K562 (cell line): Measurements from ENCODE around the gene SPRR1A. TPM values are rescaled to one million over a fixed set of nuclear protein-coding genes. Genes with fewer than 3 reads are reported as not detected.
"Not testable (repeated sequence)": the region's sequence is repeated elsewhere in the genome, so short reads cannot be mapped to it uniquely, and the experiment has no call there.

Experiments
- ATAC-seq: fragments of 200-7000 bp; cut with Tn5 transposase; 3 replicates; pipeline ENCODE4 v1.9.1; 2020; ENCODE audit warnings: moderate library complexity
- BruUV-seq: library from RNA; stranded (reverse); fragments of 400-500 nt; replicated peaks from 2 replicates; lab custom pipeline; 2021; lab: Mats Ljungman, UMichigan
- CTCF ChIA-PET: fragments of 300-600 bp; formaldehyde crosslinking; extraction: SDS; loops from one replicate; lab custom pipeline; 2021; ENCODE audit warnings: low intra/inter-chr PET ratio; lab: Yijun Ruan, JAX
- POLR2A ChIA-PET: fragments of 300-600, 350-650 bp; sonication (Branson Sonifier 250); formaldehyde crosslinking; extraction: SDS; loops from one replicate; lab custom pipeline; 2021; ENCODE audit warnings: antibody characterized with exemption, inconsistent platforms; lab: Yijun Ruan, JAX
- DNase-seq, 4 experiments: peaks; one replicate each; pipeline versions ENCODE4 v3.0.0 to v3.0.0-alpha.2; 2011 to 2018; ENCODE audit warnings: low spot score in 3 of 4, mixed read lengths in 3 of 4; ENCODE audit errors: extremely low read depth in 1 of 4
- FAIRE-seq: peaks from 2 replicates; lab custom pipeline; 2011; peaks lifted over from hg19 to GRCh38; lab: Jason Lieb, UNC
- H2AFZ ChIP-seq: 2 replicates; pipeline ENCODE4 v1.6.0; 2011; ENCODE audit warnings: low read depth, low read length, control low read depth, inconsistent platforms
- H3K27ac ChIP-seq: fragments of 200-600 bp; 3 replicates; pipeline ENCODE4 v1.8.0; 2011; ENCODE audit warnings: low read depth, mild to moderate bottlenecking, control low read depth, inconsistent platforms, low read length, moderate library complexity, mixed read lengths; ENCODE audit errors: extremely low read depth
- H3K27me3 ChIP-seq, 2 experiments: fragments of 300-600 bp in 1 of 2; 2 replicates in 1 of 2; 3 replicates in 1 of 2; pipeline versions ENCODE4 v1.6.0 to v1.8.0; 2011; ENCODE audit warnings: inconsistent platforms in 2 of 2, low read length in 2 of 2, mild to moderate bottlenecking in 1 of 2, mixed read lengths in 1 of 2, moderate library complexity in 1 of 2; ENCODE audit not compliant: control insufficient read depth in 2 of 2, insufficient read depth in 2 of 2
- H3K36me3 ChIP-seq: fragments of 300-600 bp; 3 replicates; pipeline ENCODE4 v1.8.0; 2011; ENCODE audit warnings: mild to moderate bottlenecking, low read length, inconsistent platforms; ENCODE audit not compliant: control insufficient read depth, insufficient read depth
- H3K4me1 ChIP-seq, 2 experiments: fragments of 200-600 bp in 1 of 2; replicated peaks in 1 of 2; 2 replicates in 1 of 2; 3 replicates in 1 of 2; pipeline versions ENCODE4 v1.5.1 to v1.8.0; 2011; ENCODE audit warnings: inconsistent platforms in 2 of 2, low read length in 2 of 2, mild to moderate bottlenecking in 1 of 2, mixed read lengths in 1 of 2, moderate library complexity in 1 of 2; ENCODE audit not compliant: control insufficient read depth in 2 of 2, insufficient read depth in 2 of 2
- H3K4me2 ChIP-seq: 2 replicates; pipeline ENCODE4 v1.6.1; 2011; ENCODE audit warnings: low read length, control low read depth, inconsistent platforms, mixed read lengths; ENCODE audit not compliant: insufficient read depth
- H3K4me3 ChIP-seq: fragments of 200-600 bp; sonication (generic), shearing (Covaris generic); 2 replicates; pipeline ENCODE4 v1.5.1; 2016; ENCODE audit warnings: control low read depth, inconsistent platforms
- H3K79me2 ChIP-seq: fragments of 200-600 bp; 3 replicates; pipeline ENCODE4 v1.8.0; 2011; ENCODE audit warnings: low read length, inconsistent platforms; ENCODE audit not compliant: control insufficient read depth, insufficient read depth
- H3K9ac ChIP-seq, 2 experiments: 2 replicates each; pipeline versions ENCODE4 v1.6.0 to v1.6.1; 2011; ENCODE audit warnings: low read depth in 2 of 2, low read length in 2 of 2, control low read depth in 1 of 2, inconsistent platforms in 1 of 2, mild to moderate bottlenecking in 1 of 2, mixed read lengths in 1 of 2; ENCODE audit not compliant: insufficient read depth in 1 of 2
- H3K9me1 ChIP-seq: one replicate; pipeline ENCODE4 v1.6.0; 2011; ENCODE audit warnings: inconsistent platforms, mild to moderate bottlenecking, low read length, moderate library complexity; ENCODE audit not compliant: control insufficient read depth, insufficient read depth
- H3K9me3 ChIP-seq: replicated peaks from 2 replicates; pipeline ENCODE4 v1.5.1; 2011; ENCODE audit warnings: low read depth, low read length, inconsistent platforms; ENCODE audit not compliant: control insufficient read depth, insufficient read depth
- H4K20me1 ChIP-seq: replicated peaks from 2 replicates; pipeline ENCODE4 v1.6.1; 2011; ENCODE audit warnings: low read length, inconsistent platforms, mixed read lengths; ENCODE audit not compliant: control insufficient read depth, insufficient read depth
- ASH1L ChIP-seq: fragments of 450-650 bp; IDR thresholded peaks from 2 replicates; pipeline ENCODE4 v1.6.1; 2018; ENCODE audit warnings: borderline replicate concordance, mild to moderate bottlenecking, low read depth; ENCODE audit not compliant: partially characterized antibody
- C11orf30 ChIP-seq: fragments of 450-650 bp; IDR thresholded peaks from 2 replicates; pipeline ENCODE4 v1.6.1; 2016; ENCODE audit warnings: low read depth, mild to moderate bottlenecking
- CHD2 ChIP-seq: IDR thresholded peaks from 2 replicates; pipeline ENCODE4 v1.6.1; 2011; ENCODE audit warnings: low read depth, low read length
- JUN ChIP-seq, 2 experiments: sonication (generic) in 1 of 2; formaldehyde crosslinking in 1 of 2; IDR thresholded peaks; 2 replicates each; pipeline versions ENCODE4 v1.6.1 to v1.8.0; 2012 to 2022; ENCODE audit warnings: borderline replicate concordance in 2 of 2, mild to moderate bottlenecking in 2 of 2, improper control_type of control experiment in 1 of 2, low read depth in 1 of 2, low read length in 1 of 2, missing genetic modification reagents in 1 of 2
- JUND ChIP-seq, 2 experiments: IDR thresholded peaks; 2 replicates in 1 of 2; 3 replicates in 1 of 2; pipeline ENCODE4 v1.6.1; 2011; ENCODE audit warnings: borderline replicate concordance in 2 of 2, low read depth in 2 of 2, low read length in 2 of 2, improper control_type of control experiment in 1 of 2, missing biosample characterization in 1 of 2, missing genetic modification characterization in 1 of 2, missing genetic modification reagents in 1 of 2
- LARP7 ChIP-seq: fragments of 450-650 bp; IDR thresholded peaks from 2 replicates; pipeline ENCODE4 v1.6.1; 2016
- MAFF ChIP-seq: IDR thresholded peaks from 2 replicates; pipeline ENCODE4 v1.6.1; 2012; ENCODE audit warnings: low read length, improper control_type of control experiment
- MAFG ChIP-seq: fragments of 450-650 bp; conservative IDR thresholded peaks from 2 replicates; pipeline ENCODE4 v1.6.1; 2016; ENCODE audit warnings: missing genetic modification characterization, missing compliant biosample characterization
- NFIX ChIP-seq: fragments of 250-450 bp; sonication (Bioruptor Pico); IDR thresholded peaks from 2 replicates; pipeline ENCODE4 v1.4.0; 2020; ENCODE audit warnings: low read depth, mild to moderate bottlenecking, moderate library complexity
- NFYB ChIP-seq: IDR thresholded peaks from 2 replicates; pipeline ENCODE4 v1.6.1; 2011; ENCODE audit warnings: mild to moderate bottlenecking, moderate library complexity; ENCODE audit not compliant: insufficient read length; ENCODE audit errors: extremely low read depth
- RBM25 ChIP-seq: fragments of 200-400 bp; formaldehyde crosslinking; IDR thresholded peaks from 2 replicates; pipeline ENCODE4 v1.6.1; 2018; ENCODE audit warnings: low read length, low read depth, moderate library complexity; ENCODE audit not compliant: severe bottlenecking
- ZBTB34 ChIP-seq: fragments of 250-450 bp; sonication (Bioruptor Pico); IDR thresholded peaks from 2 replicates; pipeline ENCODE4 v1.8.0; 2021; ENCODE audit warnings: mild to moderate bottlenecking, moderate library complexity
- ZBTB8A ChIP-seq: fragments of 450-650 bp; IDR thresholded peaks from 2 replicates; pipeline ENCODE4 v1.6.1; 2018; ENCODE audit warnings: mild to moderate bottlenecking, moderate library complexity; ENCODE audit not compliant: partially characterized antibody
- ZNF197 ChIP-seq: fragments of 200-800 bp; sonication (Bioruptor generic); IDR thresholded peaks from 2 replicates; pipeline ENCODE4 v1.6.1; 2016; ENCODE audit warnings: low read depth, missing genetic modification characterization, missing compliant biosample characterization
- ZNF316 ChIP-seq: fragments of 450-650 bp; IDR thresholded peaks from 2 replicates; pipeline ENCODE4 v1.6.1; 2016
- WGBS: fragments of 100-300 bp; shearing (Covaris generic); methylation state at CpG from one replicate; pipeline ENCODE4 v1.1.6; 2016; ENCODE audit warnings: low coverage, mixed read lengths; ENCODE audit not compliant: insufficient coverage; ENCODE audit errors: missing lambda C conversion rate; 5-methylcytosine and 5-hydroxymethylcytosine counted together
- in situ Hi-C: fragments of 300-500 bp; cut with MboI; formaldehyde crosslinking; loops from 4 replicates; pipeline ENCODE4 v1.15.0; 2018; ENCODE audit warnings: inconsistent platforms, mixed read lengths
- intact Hi-C: fragments of 100-400 bp; cut with micrococcal nuclease; formaldehyde crosslinking; loops from 2 replicates; pipeline ENCODE4 v1.14.2; 2022
- polyA plus RNA-seq, 8 experiments: library from polyadenylated mRNA; depleted of rRNA in 4 of 8; stranded (reverse) in 5 of 8; unstranded in 3 of 8; fragments of >200 nt; fragmentation: Nextera tagmentation in 2 of 8; fragmentation: Illumina TruSeq in 1 of 8; extraction: Ambion mirVana in 2 of 8; extraction: Trizol in 1 of 8; gene quantifications; 2 replicates each; pipeline versions ENCODE4 v1.2.1 to v1.2.3, GENCODE V29; 2011 to 2014; ENCODE audit warnings: inconsistent platforms in 1 of 8, missing spikeins in 1 of 8
- total RNA-seq, 7 experiments: library from RNA; depleted of rRNA in 6 of 7; stranded (reverse); fragments of >200 nt in 6 of 7; fragmentation: Illumina TruSeq in 2 of 7; extraction: Trizol in 2 of 7; gene quantifications; 2 replicates each; pipeline versions ENCODE4 v1.2.1 to v1.2.3, GENCODE V29; 2011 to 2021; ENCODE audit warnings: low replicate concordance in 1 of 7

Gene SPRR1A
- total and polyA plus RNA-seq, 9 of the 15 experiments (the other 6 are each of a cell fraction or from before 2014, with no cell fraction given): not detected

GRCh38 chr1:153001382-153001781, 17.5 kb downstream of the SPRR1A start, which contains the start of gene SPRR3 (continued):
- TF ChIP-seq ZBTB34 (CRISPR knock-in tag) (no peak), NFIX (CRISPR knock-in tag) (no peak), CHD2 (no peak), JUND (IDR thresholded peaks at IDR 0.05; ENCODE audit: borderline replicate concordance, low read depth, low read length) (peak; percentile 72; the same call in 1 of the 2 replicates), JUND (tag; IDR thresholded peaks at IDR 0.05; ENCODE audit: borderline replicate concordance, low read depth, low read length) (peak; percentile 17; the same call in 1 of the 3 replicates), LARP7 (no peak), ZNF197 (CRISPR knock-in tag) (no peak), ZBTB8A (no peak), JUN (IDR thresholded peaks at IDR 0.05; ENCODE audit: borderline replicate concordance, low read depth, low read length) (peak; percentile 75), JUN (CRISPR knock-in tag; IDR thresholded peaks at IDR 0.05; ENCODE audit: borderline replicate concordance) (no peak)
- TF ChIP-seq, all 486 proteins: peak for 5

- in situ Hi-C loops, H3K9ac ChIP-seq, H3K4me2 ChIP-seq, H3K4me3 ChIP-seq, H2AFZ ChIP-seq, H3K79me2 ChIP-seq, ATAC-seq, H3K36me3 ChIP-seq: not testable (repeated sequence)
- WGBS: 3% methylated on average over 8 of the region's 8 CpGs
- POLR2A ChIA-PET: interaction anchor here (0.6 to 1.0 kb wide), 2 partner anchors 12 to 1299 kb away, joined by 3 read pairs; no protein-coding TSS in a partner anchor
- TF ChIP-seq RBM25: peak; percentile 45
- peak; percentile 73 for TF ChIP-seq NFYB
- peak; percentile 83 for TF ChIP-seq C11orf30
- peak; percentile 93 for TF ChIP-seq ZNF316
- peak; percentile 68 for TF ChIP-seq ASH1L
- peak; percentile 26; the same call in 1 of the 2 replicates for TF ChIP-seq MAFF
- peak; percentile 75 for TF ChIP-seq MAFG (tag)
- TF ChIP-seq, all 486 proteins: peak for 7; not testable (repeated sequence) for 479
- H3K4me1 ChIP-seq, CTCF ChIA-PET, FAIRE-seq, H4K20me1 ChIP-seq, H3K27me3 ChIP-seq, H3K9me3 ChIP-seq, H3K9me1 ChIP-seq, H3K27ac ChIP-seq, intact Hi-C loops, BruUV-seq: not testable (repeated sequence)
- peak in 2 of 4 experiments; percentile 14 to 18 for DNase-seq
These were observed 27.4 kb downstream of the SPRR1A start for GRCh38 chr1:153011235-153011758.
